Placental epithelial cell (primary cell): ENCODE data around the gene HOXD4. TPM values are rescaled to one million over a fixed set of nuclear protein-coding genes. Genes with fewer than 3 reads are reported as not detected.
A peak's percentile ranks its signal among the peaks of the same experiment; 100 is the strongest.

Source experiments
- small RNA-seq: library from RNA; depleted of rRNA; stranded (forward); fragments of <200 nt; gene quantifications from one replicate; pipeline ENCODE3, GENCODE V24; 2012
- total RNA-seq: library from RNA; depleted of rRNA; stranded (reverse); fragments of >200 nt; gene quantifications from 2 replicates; pipeline ENCODE4 v1.2.3, GENCODE V29; 2012

HOXD4 gene
- not detected in 2 replicates for total RNA-seq

GRCh38 chr2:176151442-176152287 lies at the start of gene HOXD4:
HOXD4 (plus strand) TSS chr2:176151550; CDS start chr2:176151634, 84 bp downstream.

GRCh38 chr2:176106581-176107539 lies 44.5 kb upstream of the HOXD4 start, which contains the start of gene HOXD11:
HOXD11 (plus strand) TSS chr2:176107280; CDS start chr2:176107356, 76 bp downstream.

GRCh38 chr2:176115883-176116813 lies 35.2 kb upstream of the HOXD4 start, which contains the start of gene HOXD10:
HOXD10 (plus strand) TSS chr2:176116778; CDS start chr2:176116834, 56 bp downstream.

GRCh38 chr2:176122683-176123410 lies 28.5 kb upstream of the HOXD4 start, which contains the start of gene HOXD9:
HOXD9 (plus strand) TSS chr2:176122719; CDS start chr2:176122769, 50 bp downstream.

GRCh38 chr2:176128982-176129796 lies 22.2 kb upstream of the HOXD4 start, which contains the start of gene HOXD8:
HOXD8 (plus strand) TSS chr2:176129705; CDS start chr2:176130367, 662 bp downstream.

GRCh38 chr2:176156807-176157498 lies 5.6 kb downstream of the HOXD4 start, which contains the start of gene HOXD3:
HOXD3 (plus strand) TSS chr2:176157307; CDS start chr2:176169115, 11,808 bp downstream.

GRCh38 chr2:176187899-176188773 lies 36.8 kb downstream of the HOXD4 start, which contains the start of gene HOXD1:
HOXD1 (plus strand) TSS chr2:176188668; CDS start chr2:176188802, 134 bp downstream.

Small RNAs within 50 kb of the gene (small RNA-seq; reads per million reads assigned to genes)
- 57.0 reads per million, percentile 98 among the genes with 10 or more reads in this experiment for gene MIR10B

Other genes starting within 250 kb of the HOXD4 start
- 47.5 and 60.2 TPM in 2 replicates for gene LNPK, start 149.3 kb upstream of the HOXD4 start, total RNA-seq
- gene EVX2, start 67.6 kb upstream of the HOXD4 start, total RNA-seq = not detected in 2 replicates
- not detected in 2 replicates for gene HOXD13, start 58.8 kb upstream of the HOXD4 start, total RNA-seq
- not detected in 2 replicates for gene HOXD12, start 51.8 kb upstream of the HOXD4 start, total RNA-seq
- gene HOXD11, start 44.3 kb upstream of the HOXD4 start, total RNA-seq = not detected in 2 replicates
- 0.39 TPM in 1 of 2 replicates, not detected in the other for gene HOXD10, start 34.8 kb upstream of the HOXD4 start, total RNA-seq
- not detected in 2 replicates for gene HOXD9, start 28.8 kb upstream of the HOXD4 start, total RNA-seq
- gene HOXD8, start 21.8 kb upstream of the HOXD4 start, total RNA-seq = not detected in 2 replicates
- not detected in 2 replicates for gene HOXD3, start 5.8 kb downstream of the HOXD4 start, total RNA-seq
- gene HOXD1, start 37.1 kb downstream of the HOXD4 start, total RNA-seq = not detected in 2 replicates
- 13.0 and 17.4 TPM in 2 replicates for gene MTX2, start 117.9 kb downstream of the HOXD4 start, total RNA-seq